Measurements from ENCODE around the gene H6PD.
A peak's percentile ranks its signal among the peaks of the same experiment; 100 is the strongest.

Gene H6PD

GRCh38 chr1:9233942-9234222, 692 bp upstream of the H6PD start:
- 0 out of 2 replicates have a peak overlapping the region, but pooled peaks have one; percentile 32 for H3K27ac ChIP-seq (ENCODE audit: low read length)

DNA sequence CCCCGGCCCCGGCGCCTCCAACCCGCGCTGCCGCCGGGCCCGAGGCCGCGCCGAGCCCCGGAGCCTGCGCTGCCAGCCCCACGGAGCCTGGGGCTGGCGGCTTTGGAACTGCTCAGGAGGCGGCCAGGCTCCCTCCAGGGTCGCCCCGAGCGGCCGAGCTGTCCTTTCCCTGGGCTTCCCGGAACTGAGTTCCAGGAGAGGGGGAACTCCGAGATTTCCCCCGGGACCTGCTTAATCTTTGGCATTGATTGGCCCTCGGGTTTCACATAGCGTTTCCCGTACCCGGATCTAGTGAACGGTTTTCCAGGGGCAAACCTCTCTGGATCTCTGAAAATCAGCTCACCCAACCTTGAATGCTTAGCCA, 504 bp downstream of the H6PD start:
- peaks cover 10% of the 10 kb centered on the region for H3K79me2 ChIP-seq (ENCODE audit: low read length)
- H3K9ac ChIP-seq (ENCODE audit: low read length): peak overlapping the region; percentile 95
- H3K36me3 ChIP-seq (replicated peaks; ENCODE audit: low read depth, low read length): no peaks in the 10 kb centered on the region
- H3K4me1 ChIP-seq (ENCODE audit: low read length): peaks cover 8% of the 10 kb centered on the region
- no peak overlapping the region for H2AFZ ChIP-seq (ENCODE audit: low read depth, low read length)
- H4K20me1 ChIP-seq (ENCODE audit: insufficient read depth, low read length): no peaks in the 10 kb centered on the region
- H3K27ac ChIP-seq (ENCODE audit: low read length): peak overlapping the region; percentile 71
- peak overlapping the region; percentile 64 for H3K4me2 ChIP-seq (ENCODE audit: low read length)
- TF ChIP-seq, protein P1, sequence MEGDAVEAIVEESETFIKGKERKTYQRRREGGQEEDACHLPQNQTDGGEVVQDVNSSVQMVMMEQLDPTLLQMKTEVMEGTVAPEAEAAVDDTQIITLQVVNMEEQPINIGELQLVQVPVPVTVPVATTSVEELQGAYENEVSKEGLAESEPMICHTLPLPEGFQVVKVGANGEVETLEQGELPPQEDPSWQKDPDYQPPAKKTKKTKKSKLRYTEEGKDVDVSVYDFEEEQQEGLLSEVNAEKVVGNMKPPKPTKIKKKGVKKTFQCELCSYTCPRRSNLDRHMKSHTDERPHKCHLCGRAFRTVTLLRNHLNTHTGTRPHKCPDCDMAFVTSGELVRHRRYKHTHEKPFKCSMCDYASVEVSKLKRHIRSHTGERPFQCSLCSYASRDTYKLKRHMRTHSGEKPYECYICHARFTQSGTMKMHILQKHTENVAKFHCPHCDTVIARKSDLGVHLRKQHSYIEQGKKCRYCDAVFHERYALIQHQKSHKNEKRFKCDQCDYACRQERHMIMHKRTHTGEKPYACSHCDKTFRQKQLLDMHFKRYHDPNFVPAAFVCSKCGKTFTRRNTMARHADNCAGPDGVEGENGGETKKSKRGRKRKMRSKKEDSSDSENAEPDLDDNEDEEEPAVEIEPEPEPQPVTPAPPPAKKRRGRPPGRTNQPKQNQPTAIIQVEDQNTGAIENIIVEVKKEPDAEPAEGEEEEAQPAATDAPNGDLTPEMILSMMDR (IDR thresholded peaks at IDR 0.05; ENCODE audit: low read depth, low read length): no peak
- peak overlapping the region; percentile 98 for H3K4me3 ChIP-seq (ENCODE audit: low read length)
- H3K27me3 ChIP-seq (ENCODE audit: low read depth, low read length): no peaks in the 10 kb centered on the region
- no peaks in the 10 kb centered on the region for H3K9me3 ChIP-seq (ENCODE audit: insufficient read depth, low read length)

More at GRCh38 chr1:9233942-9234222, 692 bp upstream of the H6PD start:
- Histone ChIP-seq H3K4me2 (ENCODE audit: low read length) (peak overlapping the region; percentile 98), H3K9ac (ENCODE audit: low read length) (peak overlapping the region; percentile 74), H4K20me1 (ENCODE audit: insufficient read depth, low read length) (no peaks in the 10 kb centered on the region), H3K79me2 (ENCODE audit: low read length) (peaks cover 10% of the 10 kb centered on the region), H3K4me3 (ENCODE audit: low read length) (peak overlapping the region; percentile 98), H3K36me3 (replicated peaks; ENCODE audit: low read depth, low read length) (no peaks in the 10 kb centered on the region), H3K4me1 (ENCODE audit: low read length) (peaks cover 8% of the 10 kb centered on the region), H2AFZ (ENCODE audit: low read depth, low read length) (peak overlapping the region; percentile 95), H3K9me3 (ENCODE audit: insufficient read depth, low read length) (no peaks in the 10 kb centered on the region), H3K27me3 (ENCODE audit: low read depth, low read length) (no peaks in the 10 kb centered on the region)
- TF ChIP-seq, protein P1 (IDR thresholded peaks at IDR 0.05; ENCODE audit: low read depth, low read length): no peak
- TF ChIP-seq EZH2phosphoT487 (IDR thresholded peaks at IDR 0.05; ENCODE audit: low read depth): no peak

- peak overlapping the region; percentile 71 for H3K27ac ChIP-seq (ENCODE audit: low read length)
- peaks cover 8% of the 10 kb centered on the region for H3K4me1 ChIP-seq (ENCODE audit: low read length)
Measured at GRCh38 chr1:9235560-9235959, 986 bp downstream of the H6PD start.

GRCh38 chr1:9238134-9238533, 3.6 kb downstream of the H6PD start:
- TF ChIP-seq EZH2phosphoT487 (IDR thresholded peaks at IDR 0.05; ENCODE audit: low read depth): no peak
- TF ChIP-seq, protein P1 (IDR thresholded peaks at IDR 0.05; ENCODE audit: low read depth, low read length): no peak
- no peak overlapping the region for H3K4me2 ChIP-seq (ENCODE audit: low read length)
- H3K4me1 ChIP-seq (ENCODE audit: low read length): peaks cover 4% of the 10 kb centered on the region; the same call in 1 of the 2 replicates
- H3K4me3 ChIP-seq (ENCODE audit: low read length): no peak overlapping the region
- no peaks in the 10 kb centered on the region for H3K9me3 ChIP-seq (ENCODE audit: insufficient read depth, low read length)
- H4K20me1 ChIP-seq (ENCODE audit: insufficient read depth, low read length): no peaks in the 10 kb centered on the region
- H3K27me3 ChIP-seq (ENCODE audit: low read depth, low read length): no peaks in the 10 kb centered on the region
- no peak overlapping the region for H3K9ac ChIP-seq (ENCODE audit: low read length)
- no peak overlapping the region for H3K27ac ChIP-seq (ENCODE audit: low read length)
- no peaks in the 10 kb centered on the region for H3K36me3 ChIP-seq (replicated peaks; ENCODE audit: low read depth, low read length)
- H3K79me2 ChIP-seq (ENCODE audit: low read length): peaks cover 10% of the 10 kb centered on the region
- no peak overlapping the region for H2AFZ ChIP-seq (ENCODE audit: low read depth, low read length)

More at GRCh38 chr1:9235560-9235959, 986 bp downstream of the H6PD start:
- peak overlapping the region; percentile 64 for H3K4me2 ChIP-seq (ENCODE audit: low read length)
- H4K20me1 ChIP-seq (ENCODE audit: insufficient read depth, low read length): no peaks in the 10 kb centered on the region
- H3K4me3 ChIP-seq (ENCODE audit: low read length): peak overlapping the region; percentile 98
- no peak overlapping the region for H2AFZ ChIP-seq (ENCODE audit: low read depth, low read length)
- TF ChIP-seq, protein P1 (IDR thresholded peaks at IDR 0.05; ENCODE audit: low read depth, low read length): no peak
- no peak for TF ChIP-seq EZH2phosphoT487 (IDR thresholded peaks at IDR 0.05; ENCODE audit: low read depth)
- H3K36me3 ChIP-seq (replicated peaks; ENCODE audit: low read depth, low read length): no peaks in the 10 kb centered on the region
- no peaks in the 10 kb centered on the region for H3K27me3 ChIP-seq (ENCODE audit: low read depth, low read length)
- peak overlapping the region; percentile 95 for H3K9ac ChIP-seq (ENCODE audit: low read length)
- peaks cover 10% of the 10 kb centered on the region for H3K79me2 ChIP-seq (ENCODE audit: low read length)
- H3K9me3 ChIP-seq (ENCODE audit: insufficient read depth, low read length): no peaks in the 10 kb centered on the region
